GM12892 (cell line): Measurements from ENCODE around the gene GARRE1.
"Not testable (repeated sequence)": the region's sequence is repeated elsewhere in the genome, so short reads cannot be mapped to it uniquely, and the experiment has no call there.

Experiments used
- POLR2A ChIP-seq: IDR thresholded peaks from 2 replicates; pipeline ENCODE4 v1.6.1; 2011; ENCODE audit warnings: low read depth, low read length, control low read depth
- POLR2AphosphoS5 ChIP-seq: IDR thresholded peaks from 2 replicates; pipeline ENCODE4 v1.6.1; 2011; ENCODE audit warnings: low read depth, low read length, control low read depth
- TAF1 ChIP-seq: IDR thresholded peaks from 2 replicates; pipeline ENCODE4 v1.6.1; 2011; ENCODE audit warnings: low read depth, mild to moderate bottlenecking, control low read depth, low read length, borderline replicate concordance

GRCh38 chr19:34253167-34253566 is 1.2 kb upstream of the GARRE1 start:
- not testable (repeated sequence) for TF ChIP-seq POLR2A, TAF1, POLR2AphosphoS5
